Liver (tissue), 9 donors: ENCODE data around the gene CARMIL1. TPM values are rescaled to one million over a fixed set of nuclear protein-coding genes. Genes with fewer than 3 reads are reported as not detected.

ENCODE experiments used
- DNase-seq: peaks from one replicate; pipeline ENCODE4 v3.0.0-alpha.2; 2017; ENCODE audit warnings: low spot score
- H3K27ac ChIP-seq, 2 donors: one replicate each; pipeline ENCODE4 v1.7.0; 2013; ENCODE audit warnings: inconsistent platforms in 2 of 2, low read length in 2 of 2, control low read depth in 1 of 2, low read depth in 1 of 2, mild to moderate bottlenecking in 1 of 2
- H3K27me3 ChIP-seq, 4 donors: one replicate each; pipeline versions ENCODE4 v1.6.1 to v1.7.0; 2013; ENCODE audit warnings: low read length in 3 of 4, inconsistent platforms in 1 of 4, mild to moderate bottlenecking in 1 of 4, moderate library complexity in 1 of 4; ENCODE audit not compliant: control insufficient read depth in 4 of 4, insufficient read depth in 4 of 4
- H3K36me3 ChIP-seq, 4 donors: one replicate each; pipeline versions ENCODE4 v1.6.1 to v1.7.0; 2013; ENCODE audit warnings: low read length in 3 of 4, mild to moderate bottlenecking in 3 of 4, low read depth in 1 of 4, moderate library complexity in 1 of 4; ENCODE audit not compliant: control insufficient read depth in 4 of 4, insufficient read depth in 3 of 4
- H3K4me1 ChIP-seq, 4 donors: one replicate each; pipeline versions ENCODE4 v1.6.1 to v1.7.0; 2013; ENCODE audit warnings: low read length in 3 of 4, mild to moderate bottlenecking in 3 of 4, moderate library complexity in 1 of 4; ENCODE audit not compliant: control insufficient read depth in 4 of 4, insufficient read depth in 4 of 4
- H3K4me3 ChIP-seq, 3 donors: one replicate each; pipeline versions ENCODE4 v1.6.1 to v1.7.0; 2013; ENCODE audit warnings: low read length in 3 of 3, control low read depth in 1 of 3, low read depth in 1 of 3, mild to moderate bottlenecking in 1 of 3
- H3K9ac ChIP-seq, 2 donors: one replicate each; pipeline ENCODE4 v1.7.0; 2013; ENCODE audit warnings: low read length in 2 of 2, mild to moderate bottlenecking in 2 of 2, moderate library complexity in 2 of 2, control low read depth in 1 of 2, low read depth in 1 of 2
- H3K9me3 ChIP-seq, 4 donors: one replicate each; pipeline versions ENCODE4 v1.6.1 to v1.7.0; 2013; ENCODE audit warnings: low read length in 3 of 4; ENCODE audit not compliant: control insufficient read depth in 4 of 4
- ATF3 ChIP-seq: IDR thresholded peaks from 2 replicates; pipeline ENCODE4 v1.6.1; 2016; ENCODE audit warnings: antibody characterized with exemption
- CTCF ChIP-seq: fragments of 150-350 bp; IDR thresholded peaks from 2 replicates; pipeline ENCODE4 v1.5.1; 2017; ENCODE audit warnings: improper control_type of control experiment, low read depth, low read length; ENCODE audit not compliant: missing input control
- EGR1 ChIP-seq, 2 donors: IDR thresholded peaks; 2 replicates each; pipeline ENCODE4 v1.6.1; 2016 to 2018; ENCODE audit warnings: antibody characterized with exemption in 2 of 2, low read depth in 2 of 2
- FOXA1 ChIP-seq: IDR thresholded peaks from 2 replicates; pipeline ENCODE4 v1.6.1; 2016; ENCODE audit warnings: antibody characterized with exemption
- GABPA ChIP-seq, 2 donors: IDR thresholded peaks in 1 of 2; conservative IDR thresholded peaks in 1 of 2; 2 replicates each; pipeline ENCODE4 v1.6.1; 2016; ENCODE audit warnings: antibody characterized with exemption in 2 of 2, mild to moderate bottlenecking in 1 of 2, moderate library complexity in 1 of 2
- HNF4G ChIP-seq: IDR thresholded peaks from 2 replicates; pipeline ENCODE4 v1.6.1; 2016; ENCODE audit warnings: antibody characterized with exemption
- JUND ChIP-seq, 2 donors: IDR thresholded peaks; 2 replicates each; pipeline ENCODE4 v1.6.1; 2016; ENCODE audit warnings: antibody characterized with exemption in 2 of 2
- MAX ChIP-seq: IDR thresholded peaks from 2 replicates; pipeline ENCODE4 v1.6.1; 2016; ENCODE audit warnings: antibody characterized with exemption
- NR2F2 ChIP-seq: IDR thresholded peaks from 2 replicates; pipeline ENCODE4 v1.6.1; 2016; ENCODE audit warnings: antibody characterized with exemption
- RAD21 ChIP-seq, 2 donors: IDR thresholded peaks; 2 replicates each; pipeline ENCODE4 v1.6.1; 2016; ENCODE audit warnings: antibody characterized with exemption in 2 of 2, mild to moderate bottlenecking in 2 of 2
- REST ChIP-seq: IDR thresholded peaks from 2 replicates; pipeline ENCODE4 v1.6.1; 2016; ENCODE audit warnings: antibody characterized with exemption, mild to moderate bottlenecking
- RXRA ChIP-seq, 2 donors: IDR thresholded peaks; 2 replicates each; pipeline ENCODE4 v1.6.1; 2017 to 2018; ENCODE audit warnings: antibody characterized with exemption in 2 of 2, mild to moderate bottlenecking in 1 of 2
- SP1 ChIP-seq: IDR thresholded peaks from 2 replicates; pipeline ENCODE4 v1.6.1; 2018; ENCODE audit warnings: antibody characterized with exemption, mild to moderate bottlenecking
- TAF1 ChIP-seq: conservative IDR thresholded peaks from 2 replicates; pipeline ENCODE4 v1.6.1; 2016; ENCODE audit warnings: antibody characterized with exemption, mild to moderate bottlenecking
- YY1 ChIP-seq: IDR thresholded peaks from 2 replicates; pipeline ENCODE4 v1.6.1; 2016; ENCODE audit warnings: antibody characterized with exemption, mild to moderate bottlenecking
- ZBTB33 ChIP-seq: IDR thresholded peaks from 2 replicates; pipeline ENCODE4 v1.6.1; 2016; ENCODE audit warnings: antibody characterized with exemption
- WGBS: extraction: QIAGEN DNeasy Blood & Tissue Kit; methylation state at CpG from one replicate; pipeline ENCODE4 v1.1.7; 2013; 5-methylcytosine and 5-hydroxymethylcytosine counted together
- polyA plus RNA-seq, 2 donors: library from polyadenylated mRNA; stranded (reverse) in 1 of 2; unstranded in 1 of 2; fragments of 200-250 nt in 1 of 2; fragments of >200 nt in 1 of 2; fragmentation: Nextera tagmentation in 1 of 2; extraction: Ambion mirVana in 1 of 2; gene quantifications; one replicate each; pipeline versions ENCODE4 v1.2.1 to v1.2.3, GENCODE V29; 2013 to 2015
- total RNA-seq, 2 donors: library from RNA; depleted of rRNA; stranded (reverse); fragments of >200 nt; gene quantifications; one replicate each; pipeline ENCODE4 v1.2.3, GENCODE V29; 2014
- donor health status: healthy.
- donor health status: healthy.
- donor health status: healthy.
- donor health status: healthy.
- donor health status: healthy.

Gene CARMIL1
- total and polyA plus RNA-seq, 4 donors = 1.4 to 9.5 (median 3.5) TPM

GRCh38 chr6:25635886-25636317 lies 356.7 kb downstream of the CARMIL1 start (continued):
- no peak for TF ChIP-seq REST

GRCh38 chr6:25637211-25637610 lies 358.0 kb downstream of the CARMIL1 start:
- H3K36me3 ChIP-seq = no peaks in the 10 kb centered on the region
- TF ChIP-seq ZBTB33 = no peak
- TF ChIP-seq REST = no peak
- TF ChIP-seq TAF1 = no peak
- TF ChIP-seq SP1 = no peak
- no peak for TF ChIP-seq YY1
- TF ChIP-seq FOXA1 = no peak
- no peak for TF ChIP-seq MAX
- TF ChIP-seq ATF3 = no peak
- TF ChIP-seq NR2F2 = no peak
- TF ChIP-seq EGR1 (IDR thresholded peaks at IDR 0.05; ENCODE audit: low read depth in 2 of 2) = no peak
- no peak for TF ChIP-seq RXRA (IDR thresholded peaks at IDR 0.05)
- no peak for TF ChIP-seq GABPA (IDR thresholded peaks at IDR 0.05 in 1 of 2, conservative IDR thresholded peaks at IDR 0.05 in 1 of 2)
- no peak for TF ChIP-seq RAD21 (IDR thresholded peaks at IDR 0.05)
- TF ChIP-seq HNF4G = no peak
- no peak for TF ChIP-seq CTCF
- no peak for TF ChIP-seq JUND (IDR thresholded peaks at IDR 0.05)
- 29% methylated on average over 1 of the region's 1 CpG for WGBS
- no peaks in the 10 kb centered on the region for H3K27me3 ChIP-seq
- DNase-seq = no peak
- no peak overlapping the region for H3K27ac ChIP-seq
- no peak overlapping the region for H3K4me3 ChIP-seq
- peaks cover 0 to under 1% (median 0%) of the 10 kb centered on the region in 4 donors for H3K4me1 ChIP-seq
- peaks cover 0 to 6% (median 0%) of the 10 kb centered on the region in 4 donors for H3K9me3 ChIP-seq
- no peak overlapping the region for H3K9ac ChIP-seq
